ENCODE data around the gene SLCO4A1.

SLCO4A1 gene

DNA sequence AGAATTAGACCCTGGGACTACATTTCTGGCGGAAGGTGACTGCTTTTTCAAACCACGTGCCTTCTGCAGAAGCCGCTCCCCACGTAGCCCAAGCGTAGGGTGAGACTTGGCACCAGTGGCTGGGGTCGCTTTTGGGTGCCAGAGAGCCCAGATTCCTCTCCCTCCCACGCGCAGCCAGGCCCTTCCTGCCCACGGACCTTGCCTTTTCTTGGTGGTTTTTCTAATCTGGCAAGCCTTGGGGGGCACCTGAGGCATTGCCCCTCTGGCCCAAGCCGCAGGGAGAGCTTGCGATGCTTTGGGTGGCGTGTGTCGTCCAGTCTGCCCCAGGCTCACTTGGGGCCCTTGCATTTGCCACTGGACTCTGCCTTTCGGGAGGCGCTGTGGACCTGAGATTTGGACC is 3.3 kb downstream of the SLCO4A1 start:
- TF ChIP-seq, protein P1, sequence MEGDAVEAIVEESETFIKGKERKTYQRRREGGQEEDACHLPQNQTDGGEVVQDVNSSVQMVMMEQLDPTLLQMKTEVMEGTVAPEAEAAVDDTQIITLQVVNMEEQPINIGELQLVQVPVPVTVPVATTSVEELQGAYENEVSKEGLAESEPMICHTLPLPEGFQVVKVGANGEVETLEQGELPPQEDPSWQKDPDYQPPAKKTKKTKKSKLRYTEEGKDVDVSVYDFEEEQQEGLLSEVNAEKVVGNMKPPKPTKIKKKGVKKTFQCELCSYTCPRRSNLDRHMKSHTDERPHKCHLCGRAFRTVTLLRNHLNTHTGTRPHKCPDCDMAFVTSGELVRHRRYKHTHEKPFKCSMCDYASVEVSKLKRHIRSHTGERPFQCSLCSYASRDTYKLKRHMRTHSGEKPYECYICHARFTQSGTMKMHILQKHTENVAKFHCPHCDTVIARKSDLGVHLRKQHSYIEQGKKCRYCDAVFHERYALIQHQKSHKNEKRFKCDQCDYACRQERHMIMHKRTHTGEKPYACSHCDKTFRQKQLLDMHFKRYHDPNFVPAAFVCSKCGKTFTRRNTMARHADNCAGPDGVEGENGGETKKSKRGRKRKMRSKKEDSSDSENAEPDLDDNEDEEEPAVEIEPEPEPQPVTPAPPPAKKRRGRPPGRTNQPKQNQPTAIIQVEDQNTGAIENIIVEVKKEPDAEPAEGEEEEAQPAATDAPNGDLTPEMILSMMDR (IDR thresholded peaks at IDR 0.05; ENCODE audit: borderline replicate concordance, control extremely low read depth, extremely low read depth, insufficient read depth, missing control alignments), result no peak
- in situ Hi-C loops (cut with MboI; ENCODE audit: low sequenced_read_pairs, unreplicated experiment), result no loop called here
- DNase-seq (ENCODE audit: low spot score), result no peak

DNA sequence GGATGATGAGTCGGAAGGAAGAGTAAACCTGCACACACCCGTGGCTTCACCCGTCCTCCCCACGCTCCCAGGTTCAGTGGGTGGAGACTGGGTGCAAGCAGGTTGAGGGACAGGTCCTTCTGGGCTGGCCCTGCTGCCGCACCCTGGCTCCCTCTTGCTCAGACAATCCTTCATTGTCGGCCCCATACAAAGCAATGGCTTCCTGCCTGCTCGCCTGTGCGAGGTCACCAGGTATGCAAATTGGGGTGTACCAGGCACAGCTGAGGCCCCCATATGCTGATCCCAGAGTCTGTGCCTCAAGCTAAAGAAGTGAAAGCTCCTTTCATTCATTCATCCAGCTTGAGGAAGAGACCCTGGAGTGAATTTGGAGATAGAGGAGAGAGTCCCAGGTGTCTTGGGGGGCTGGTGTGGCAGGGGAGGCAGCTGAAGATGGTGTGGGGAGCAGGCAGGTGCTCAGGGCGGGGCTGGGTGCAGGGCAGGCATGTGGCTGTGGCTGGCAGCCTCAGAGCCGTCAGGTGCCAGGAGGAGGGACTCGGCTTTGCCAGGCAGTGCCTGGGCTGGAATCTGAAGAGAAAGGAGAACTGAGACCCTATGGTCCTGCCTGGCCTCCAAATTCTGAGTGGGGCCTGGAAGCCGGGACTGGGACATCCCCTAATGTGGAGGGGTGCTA is 4.7 kb downstream of the SLCO4A1 start:
- DNase-seq (ENCODE audit: low spot score), result no peak
- in situ Hi-C loops (cut with MboI; ENCODE audit: low sequenced_read_pairs, unreplicated experiment), result no loop called here
- TF ChIP-seq, protein P1 (IDR thresholded peaks at IDR 0.05; ENCODE audit: borderline replicate concordance, control extremely low read depth, extremely low read depth, insufficient read depth, missing control alignments), result no peak

DNA sequence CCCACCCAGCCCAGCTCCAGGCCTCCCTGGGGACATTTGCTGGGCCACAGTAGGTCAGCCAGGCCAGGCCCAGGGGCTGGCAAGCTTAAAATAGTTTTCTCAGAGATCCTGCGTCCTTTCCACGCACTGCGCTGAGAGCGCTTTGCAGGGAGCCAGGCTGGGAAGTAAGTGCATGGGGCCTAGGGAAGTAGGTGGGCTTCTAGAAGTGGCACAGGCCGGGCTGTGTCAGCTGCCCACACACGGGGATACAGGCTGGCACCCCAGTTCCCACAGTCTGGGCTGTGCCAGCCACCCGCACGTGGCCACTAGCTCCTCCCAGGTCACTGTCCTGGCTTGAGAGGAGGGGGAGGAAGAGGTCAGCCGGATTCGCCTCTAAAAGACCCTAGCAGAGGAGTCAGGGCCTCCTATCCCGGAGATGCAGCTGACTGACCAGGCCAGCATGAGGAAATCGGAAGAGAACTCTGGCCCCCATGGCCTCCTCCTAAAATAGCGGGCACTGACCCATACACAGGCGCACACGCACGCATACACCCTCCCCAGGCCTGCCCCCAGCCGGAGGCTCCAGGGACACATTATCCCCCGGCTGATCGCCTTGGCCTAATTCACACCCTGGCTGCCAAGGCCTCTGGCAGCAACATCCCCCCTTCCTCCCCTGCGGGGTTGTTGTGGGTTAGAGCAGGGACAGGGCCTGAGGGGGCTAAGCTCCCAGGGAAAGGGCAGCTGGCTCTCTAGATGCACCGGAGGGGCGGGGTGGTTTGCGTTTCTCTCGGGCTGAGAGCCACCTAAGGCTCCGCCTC is 5.4 kb downstream of the SLCO4A1 start:
- TF ChIP-seq, protein P1 (IDR thresholded peaks at IDR 0.05; ENCODE audit: borderline replicate concordance, control extremely low read depth, extremely low read depth, insufficient read depth, missing control alignments), result no peak
- in situ Hi-C loops (cut with MboI; ENCODE audit: low sequenced_read_pairs, unreplicated experiment), result no loop called here
- no peak for DNase-seq (ENCODE audit: low spot score)

DNA sequence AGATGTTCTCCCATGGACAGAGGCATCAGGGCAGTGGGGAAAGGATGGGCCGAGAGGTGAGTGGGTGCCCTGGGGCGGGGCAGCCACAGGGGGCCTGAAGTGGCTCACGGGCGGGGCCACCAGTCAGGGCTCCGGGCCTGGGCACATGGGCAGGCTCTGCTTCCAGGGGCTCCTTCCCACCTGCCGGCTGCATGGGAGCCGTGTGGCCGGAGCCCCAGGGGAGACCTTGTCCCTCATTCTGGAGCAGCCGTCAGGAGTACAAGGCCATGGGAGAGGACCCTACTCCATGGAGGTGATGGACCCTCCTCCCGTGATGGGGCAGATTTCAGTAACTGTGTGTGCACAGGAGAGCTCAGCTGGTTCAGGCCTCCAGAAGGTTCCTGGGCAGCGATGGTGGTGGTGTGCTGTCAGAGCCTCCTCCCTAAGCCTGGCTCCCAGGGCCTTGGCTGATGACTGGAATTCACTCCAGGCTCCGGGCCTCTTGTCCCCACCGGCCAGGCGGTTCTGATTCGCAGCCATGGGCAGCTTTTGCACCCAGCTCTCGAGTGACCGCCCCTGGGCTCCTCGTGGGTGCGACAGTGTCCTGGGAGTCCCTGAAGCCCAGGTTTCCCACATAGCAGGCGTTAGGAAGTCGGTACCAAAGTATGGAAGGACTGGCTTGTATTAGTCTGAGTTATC is 6.2 kb downstream of the SLCO4A1 start:
- no peak for DNase-seq (ENCODE audit: low spot score)
- TF ChIP-seq, protein P1 (IDR thresholded peaks at IDR 0.05; ENCODE audit: borderline replicate concordance, control extremely low read depth, extremely low read depth, insufficient read depth, missing control alignments), result no peak
- in situ Hi-C loops (cut with MboI; ENCODE audit: low sequenced_read_pairs, unreplicated experiment), result no loop called here

DNA sequence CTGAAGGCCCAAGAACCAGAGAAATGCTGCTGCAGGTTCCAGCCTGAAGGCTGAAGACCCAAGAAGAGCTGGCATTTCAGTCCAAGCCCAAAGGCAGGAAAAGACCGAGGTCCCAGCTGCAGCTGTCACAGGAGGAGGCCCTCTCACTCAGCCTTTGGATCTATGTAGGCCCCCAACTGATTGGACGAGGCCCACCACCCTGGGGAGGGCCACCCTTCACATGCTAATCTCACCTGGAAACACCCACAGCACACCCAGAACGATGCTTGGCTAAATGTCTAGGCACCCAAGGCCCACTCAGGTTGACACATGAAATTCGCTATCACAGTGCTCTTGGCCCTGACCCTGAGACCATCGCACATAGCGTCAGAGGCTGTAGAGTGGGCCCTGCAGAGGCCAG is 6.8 kb downstream of the SLCO4A1 start:
- in situ Hi-C loops (cut with MboI; ENCODE audit: low sequenced_read_pairs, unreplicated experiment), result no loop called here
- TF ChIP-seq, protein P1 (IDR thresholded peaks at IDR 0.05; ENCODE audit: borderline replicate concordance, control extremely low read depth, extremely low read depth, insufficient read depth, missing control alignments), result no peak
- DNase-seq (ENCODE audit: low spot score), result no peak

DNA sequence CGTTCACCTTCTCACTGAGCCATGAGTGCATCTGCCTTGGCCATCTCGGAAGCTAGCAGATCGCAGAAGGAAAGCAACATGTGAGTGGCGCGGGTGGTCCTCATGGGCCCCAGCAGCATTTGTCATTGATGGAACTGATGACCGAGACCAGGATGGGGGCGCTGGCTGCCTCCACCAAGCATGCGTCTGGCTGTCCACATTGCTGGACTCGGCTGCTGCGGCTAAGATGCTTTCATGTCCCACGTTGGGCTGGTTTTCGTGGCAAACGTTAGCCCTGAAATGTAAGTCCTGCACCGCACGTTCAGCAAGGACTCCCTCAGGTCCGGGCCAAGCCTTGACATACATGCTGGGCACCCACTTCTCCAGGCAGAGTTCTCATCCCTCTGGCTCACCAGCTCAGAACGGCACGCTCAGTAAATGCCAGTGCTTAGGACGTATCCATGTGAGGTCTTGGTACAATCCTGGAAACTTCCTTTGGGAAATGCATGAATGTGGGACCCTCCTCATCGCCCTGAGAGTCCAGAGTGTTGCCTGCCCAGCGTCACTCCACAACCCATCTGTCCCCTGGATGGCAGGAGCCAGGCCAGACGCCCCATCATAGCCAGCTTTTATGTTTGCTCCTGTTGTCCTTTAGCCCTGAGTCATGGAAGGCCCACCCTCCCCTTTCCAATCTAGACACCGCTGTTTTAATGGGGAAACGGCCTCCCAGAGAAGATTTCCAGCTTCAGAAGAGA is 8.4 kb downstream of the SLCO4A1 start:
- DNase-seq (ENCODE audit: low spot score), result no peak
- TF ChIP-seq, protein P1 (IDR thresholded peaks at IDR 0.05; ENCODE audit: borderline replicate concordance, control extremely low read depth, extremely low read depth, insufficient read depth, missing control alignments), result no peak
- in situ Hi-C loops (cut with MboI; ENCODE audit: low sequenced_read_pairs, unreplicated experiment), result loop anchor here (25.0 kb wide), 1 partner anchor 137 kb away; the partner anchor contains the start of gene MRGBP

Data from GM13976 (cell line).